SIG-M5 treated with dmso at 0.1 percent for 504 hours (cell line): ENCODE measurements around the gene TMEM108.

Source experiments
- DNase-seq: peaks from one replicate; lab custom pipeline; 2025; ENCODE audit not compliant: unreplicated experiment; lab: John Stamatoyannopoulos, UW

The TMEM108 gene

GRCh38 chr3:133301731-133302130 is 263.5 kb downstream of the TMEM108 start:
- DNase-seq, result no peak

GRCh38 chr3:133303430-133303829 is 265.2 kb downstream of the TMEM108 start:
- DNase-seq, result no peak

- no peak for DNase-seq
These were observed 279.7 kb downstream of the TMEM108 start for GRCh38 chr3:133317866-133318265.

- no peak for DNase-seq
These were observed 290.2 kb downstream of the TMEM108 start for GRCh38 chr3:133328373-133328772.

GRCh38 chr3:133329626-133330025 is 291.4 kb downstream of the TMEM108 start:
- DNase-seq, result no peak

GRCh38 chr3:133330065-133330464 is 291.9 kb downstream of the TMEM108 start:
- no peak for DNase-seq

GRCh38 chr3:133330522-133330921 is 292.3 kb downstream of the TMEM108 start:
- no peak for DNase-seq

GRCh38 chr3:133354721-133355120 is 316.5 kb downstream of the TMEM108 start:
- no peak for DNase-seq

GRCh38 chr3:133360476-133360875 is 322.3 kb downstream of the TMEM108 start:
- no peak for DNase-seq

- DNase-seq, result no peak
These were observed 322.8 kb downstream of the TMEM108 start for GRCh38 chr3:133361011-133361410.

GRCh38 chr3:133361435-133361834 is 323.2 kb downstream of the TMEM108 start:
- no peak for DNase-seq

GRCh38 chr3:133362539-133362938 is 324.3 kb downstream of the TMEM108 start:
- no peak for DNase-seq

GRCh38 chr3:133364704-133365103 is 326.5 kb downstream of the TMEM108 start:
- DNase-seq, result no peak

GRCh38 chr3:133366921-133367320 is 328.7 kb downstream of the TMEM108 start:
- no peak for DNase-seq

GRCh38 chr3:133367403-133367802 is 329.2 kb downstream of the TMEM108 start:
- no peak for DNase-seq

GRCh38 chr3:133367956-133368355 is 329.8 kb downstream of the TMEM108 start:
- no peak for DNase-seq

- DNase-seq, result no peak
These were observed 330.3 kb downstream of the TMEM108 start for GRCh38 chr3:133368371-133369067.

- no peak for DNase-seq
These were observed 330.9 kb downstream of the TMEM108 start for GRCh38 chr3:133369068-133369440.

- DNase-seq, result no peak
These were observed 333.0 kb downstream of the TMEM108 start for GRCh38 chr3:133371181-133371580.

- no peak for DNase-seq
These were observed 333.5 kb downstream of the TMEM108 start for GRCh38 chr3:133371676-133372075.

- DNase-seq, result no peak
These were observed 336.7 kb downstream of the TMEM108 start for GRCh38 chr3:133374708-133375402.

GRCh38 chr3:133375403-133375745 is 337.2 kb downstream of the TMEM108 start:
- no peak for DNase-seq

- no peak for DNase-seq
These were observed 338.6 kb downstream of the TMEM108 start for GRCh38 chr3:133376810-133377209.
